HepG2 (cell line): ENCODE measurements around the gene ARHGAP19. TPM values are rescaled to one million over a fixed set of nuclear protein-coding genes. Genes with fewer than 3 reads are reported as not detected.

ENCODE experiments used
- ATAC-seq: fragments of 200-7000 bp; cut with Tn5 transposase; 3 replicates; pipeline ENCODE4 v1.9.1; 2020; ENCODE audit warnings: mild to moderate bottlenecking, moderate library complexity
- BruUV-seq: library from RNA; stranded (reverse); fragments of 400-500 nt; replicated peaks from 2 replicates; lab custom pipeline; 2021; lab: Mats Ljungman, UMichigan
- CTCF ChIA-PET: fragments of 300-600 bp; formaldehyde crosslinking; extraction: SDS; loops from one replicate; lab custom pipeline; 2021; ENCODE audit warnings: low total read pairs, inconsistent platforms, low intra/inter-chr PET ratio; lab: Yijun Ruan, JAX
- POLR2A ChIA-PET: fragments of 350-600 bp; sonication (Branson Sonifier 250); formaldehyde crosslinking; loops from one replicate; lab custom pipeline; 2020; ENCODE audit warnings: antibody characterized with exemption, inconsistent platforms; lab: Yijun Ruan, JAX
- DNase-seq: peaks from one replicate; pipeline ENCODE4 v3.0.0-alpha.2; 2015; ENCODE audit warnings: low spot score
- FAIRE-seq: peaks from 3 replicates; lab custom pipeline; 2011; peaks lifted over from hg19 to GRCh38; lab: Jason Lieb, UNC
- H2AFZ ChIP-seq: one replicate; pipeline ENCODE4 v1.6.1; 2011; ENCODE audit warnings: low read length, inconsistent platforms
- H3K27ac ChIP-seq: fragments of 300-600 bp; 3 replicates; pipeline ENCODE4 v1.8.0; 2011; ENCODE audit warnings: mixed run types, mild to moderate bottlenecking, mixed read lengths, low read length, inconsistent platforms; ENCODE audit not compliant: insufficient read depth; ENCODE audit errors: extremely low read length
- H3K27me3 ChIP-seq, 2 experiments: fragments of 200-600 bp in 1 of 2; 2 replicates in 1 of 2; 3 replicates in 1 of 2; pipeline versions ENCODE4 v1.6.0 to v1.8.0; 2011; ENCODE audit warnings: low read length in 2 of 2, mild to moderate bottlenecking in 2 of 2, moderate library complexity in 2 of 2, inconsistent platforms in 1 of 2; ENCODE audit not compliant: insufficient read depth in 2 of 2, control insufficient read depth in 1 of 2
- H3K36me3 ChIP-seq, 2 experiments: fragments of 200-600 bp in 1 of 2; replicated peaks in 1 of 2; 2 replicates in 1 of 2; 3 replicates in 1 of 2; pipeline versions ENCODE4 v1.5.1 to v1.8.0; 2011; ENCODE audit warnings: low read length in 2 of 2, inconsistent platforms in 1 of 2; ENCODE audit not compliant: insufficient read depth in 2 of 2, control insufficient read depth in 1 of 2
- H3K4me1 ChIP-seq: 2 replicates; pipeline ENCODE4 v1.5.1; 2012; ENCODE audit warnings: low read length, inconsistent platforms; ENCODE audit not compliant: insufficient read depth
- H3K4me2 ChIP-seq: 2 replicates; pipeline ENCODE4 v1.6.0; 2011; ENCODE audit warnings: low read depth, low read length, inconsistent platforms
- H3K4me3 ChIP-seq, 3 experiments: fragments of 200-600 bp in 1 of 3; sonication (generic), shearing (Covaris generic) in 1 of 3; replicated peaks in 1 of 3; 2 replicates each; pipeline ENCODE4 v1.5.1; 2011 to 2016; ENCODE audit warnings: low read length in 3 of 3, inconsistent platforms in 2 of 3, low read depth in 2 of 3, mild to moderate bottlenecking in 2 of 3, control low read depth in 1 of 3, mixed read lengths in 1 of 3; ENCODE audit not compliant: insufficient read depth in 1 of 3
- H3K79me2 ChIP-seq: one replicate; pipeline ENCODE4 v1.6.1; 2011; ENCODE audit warnings: low read length, inconsistent platforms; ENCODE audit not compliant: insufficient read depth
- H3K9ac ChIP-seq: 2 replicates; pipeline ENCODE4 v1.6.0; 2011; ENCODE audit warnings: mild to moderate bottlenecking, low read depth, low read length, inconsistent platforms; ENCODE audit not compliant: insufficient read depth
- H3K9me3 ChIP-seq: 2 replicates; pipeline ENCODE4 v1.5.1; 2012; ENCODE audit warnings: mild to moderate bottlenecking, low read length
- H4K20me1 ChIP-seq: 2 replicates; pipeline ENCODE4 v1.6.0; 2011; ENCODE audit warnings: inconsistent platforms, mild to moderate bottlenecking, low read length, moderate library complexity; ENCODE audit not compliant: insufficient read depth
- CC2D1A ChIP-seq: sonication (generic); formaldehyde crosslinking; IDR thresholded peaks from 2 replicates; pipeline ENCODE4 v1.8.1; 2023; ENCODE audit warnings: mild to moderate bottlenecking, missing genetic modification reagents
- ETV5 ChIP-seq: IDR thresholded peaks from 2 replicates; pipeline ENCODE4 v1.6.1; 2018; ENCODE audit warnings: missing biosample characterization, missing genetic modification reagents, inconsistent platforms, borderline replicate concordance
- FOXO1 ChIP-seq: sonication (generic); formaldehyde crosslinking; IDR thresholded peaks from 2 replicates; pipeline ENCODE4 v1.4.0; 2020; ENCODE audit warnings: missing genetic modification reagents
- IRF9 ChIP-seq: sonication (generic); formaldehyde crosslinking; IDR thresholded peaks from 2 replicates; pipeline ENCODE4 v1.8.0; 2022; ENCODE audit warnings: missing genetic modification reagents, mild to moderate bottlenecking, borderline replicate concordance
- MYC ChIP-seq: sonication (generic); formaldehyde crosslinking; IDR thresholded peaks from 2 replicates; pipeline ENCODE4 v1.9.0; 2021; ENCODE audit warnings: missing genetic modification reagents, borderline replicate concordance
- PAF1 ChIP-seq: IDR thresholded peaks from 2 replicates; pipeline ENCODE4 v1.6.1; 2016; ENCODE audit warnings: missing genetic modification reagents, missing compliant biosample characterization
- ZMAT3 ChIP-seq: sonication (generic); formaldehyde crosslinking; conservative IDR thresholded peaks from 2 replicates; pipeline ENCODE4 v1.7.0; 2021; ENCODE audit warnings: missing genetic modification reagents
- ZNF460 ChIP-seq: sonication (generic); formaldehyde crosslinking; IDR thresholded peaks from 2 replicates; pipeline ENCODE4 v1.5.1; 2020; ENCODE audit warnings: missing genetic modification reagents, mild to moderate bottlenecking, borderline replicate concordance
- ZNF567 ChIP-seq: sonication (generic); formaldehyde crosslinking; IDR thresholded peaks from 2 replicates; pipeline ENCODE4 v1.8.1; 2023; ENCODE audit warnings: mild to moderate bottlenecking, missing genetic modification reagents, borderline replicate concordance
- ZNF749 ChIP-seq: sonication (generic); formaldehyde crosslinking; IDR thresholded peaks from 2 replicates; pipeline ENCODE4 v1.8.0; 2022; ENCODE audit warnings: mild to moderate bottlenecking, missing genetic modification reagents, moderate library complexity, borderline replicate concordance
- WGBS: methylation state at CpG from one replicate; pipeline ENCODE4 v1.1.6; 2017; ENCODE audit warnings: low lambda C conversion rate; 5-methylcytosine and 5-hydroxymethylcytosine counted together
- in situ Hi-C: cut with HindIII; loops from 2 replicates; pipeline ENCODE4 v1.10.0; 2017; ENCODE audit warnings: low pct_unique_long_range_greater_than_20kb; ENCODE audit not compliant: extremely low pct_ligation_motif_present
- intact Hi-C: fragments of 100-400 bp; cut with micrococcal nuclease; formaldehyde crosslinking; loops from one replicate; pipeline ENCODE4 v1.10.0; 2022; ENCODE audit not compliant: unreplicated experiment
- polyA plus RNA-seq, 8 experiments: library from polyadenylated mRNA; depleted of rRNA in 3 of 8; stranded (reverse) in 7 of 8; unstranded in 1 of 8; fragments of >200 nt; fragmentation: Illumina TruSeq in 4 of 8; extraction: Trizol in 4 of 8; gene quantifications; 2 replicates each; pipeline versions ENCODE4 v1.2.1 to v1.2.3, GENCODE V29; 2011 to 2016; ENCODE audit warnings: low read depth in 4 of 8, missing spikeins in 1 of 8, mixed read lengths in 1 of 8; ENCODE audit not compliant: insufficient read depth in 1 of 8
- total RNA-seq, 5 experiments: library from RNA; depleted of rRNA; stranded (reverse); fragments of >200 nt; fragmentation: Illumina TruSeq; extraction: Trizol; gene quantifications; 2 replicates each; pipeline ENCODE4 v1.2.3, GENCODE V29; 2016; ENCODE audit warnings: low read depth in 1 of 5
- TF ChIP-seq, protein P1 (sequence below): sonication (generic); formaldehyde crosslinking; IDR thresholded peaks from 2 replicates; pipeline ENCODE4 v1.4.0; 2020; ENCODE audit warnings: missing genetic modification reagents
- TF ChIP-seq, protein P2 (sequence below): sonication (generic); formaldehyde crosslinking; IDR thresholded peaks from 2 replicates; pipeline ENCODE4 v1.4.0; 2020; ENCODE audit warnings: missing genetic modification reagents
- TF ChIP-seq, protein P3 (sequence below): sonication (generic); formaldehyde crosslinking; IDR thresholded peaks from 2 replicates; pipeline ENCODE4 v1.4.0; 2020; ENCODE audit warnings: mild to moderate bottlenecking, missing genetic modification reagents
- TF ChIP-seq, protein P4 (sequence below): sonication (generic); formaldehyde crosslinking; IDR thresholded peaks from 2 replicates; pipeline ENCODE4 v1.4.0; 2020; ENCODE audit warnings: missing genetic modification reagents
- TF ChIP-seq, protein P5 (sequence below): sonication (generic); formaldehyde crosslinking; IDR thresholded peaks from 2 replicates; pipeline ENCODE4 v1.8.1; 2023; ENCODE audit warnings: mild to moderate bottlenecking, missing genetic modification reagents

ARHGAP19 gene
- total and polyA plus RNA-seq, 2 of the 13 experiments (the other 11 are each of a cell fraction or from before 2014, with no cell fraction given): 7.6 to 10.0 TPM

- Histone ChIP-seq H3K4me2 (no peak overlapping the region), H3K4me3 (no peak overlapping the region), H2AFZ (no peak overlapping the region), H3K27ac (no peak overlapping the region), H3K4me1 (peaks cover 9% of the 10 kb centered on the region), H3K9me3 (no peaks in the 10 kb centered on the region), H3K27me3 (no peaks in the 10 kb centered on the region), H4K20me1 (no peaks in the 10 kb centered on the region), H3K9ac (no peak overlapping the region), H3K36me3 (peaks cover 2 to 8% of the 10 kb centered on the region in 2 experiments; a peak in 1 of 5 replicates), H3K79me2 (no peaks in the 10 kb centered on the region)
- BruUV-seq: no TSS peak
- DNase-seq (no peak), ATAC-seq (no peak), FAIRE-seq (no peak)
- POLR2A ChIA-PET: no interaction called here
- 98% methylated on average over 3 of the region's 3 CpGs for WGBS
- intact Hi-C loops (no loop called here), in situ Hi-C loops (no loop called here)
- CTCF ChIA-PET: no interaction called here
- TF ChIP-seq PAF1 (CRISPR knock-in tag): no peak
- TF ChIP-seq, protein P1, sequence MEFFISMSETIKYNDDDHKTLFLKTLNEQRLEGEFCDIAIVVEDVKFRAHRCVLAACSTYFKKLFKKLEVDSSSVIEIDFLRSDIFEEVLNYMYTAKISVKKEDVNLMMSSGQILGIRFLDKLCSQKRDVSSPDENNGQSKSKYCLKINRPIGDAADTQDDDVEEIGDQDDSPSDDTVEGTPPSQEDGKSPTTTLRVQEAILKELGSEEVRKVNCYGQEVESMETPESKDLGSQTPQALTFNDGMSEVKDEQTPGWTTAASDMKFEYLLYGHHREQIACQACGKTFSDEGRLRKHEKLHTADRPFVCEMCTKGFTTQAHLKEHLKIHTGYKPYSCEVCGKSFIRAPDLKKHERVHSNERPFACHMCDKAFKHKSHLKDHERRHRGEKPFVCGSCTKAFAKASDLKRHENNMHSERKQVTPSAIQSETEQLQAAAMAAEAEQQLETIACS (CRISPR knock-in tag): no peak
- no peak for TF ChIP-seq ZNF567 (CRISPR knock-in tag)
- TF ChIP-seq FOXO1 (CRISPR knock-in tag): no peak
- TF ChIP-seq, protein P2, sequence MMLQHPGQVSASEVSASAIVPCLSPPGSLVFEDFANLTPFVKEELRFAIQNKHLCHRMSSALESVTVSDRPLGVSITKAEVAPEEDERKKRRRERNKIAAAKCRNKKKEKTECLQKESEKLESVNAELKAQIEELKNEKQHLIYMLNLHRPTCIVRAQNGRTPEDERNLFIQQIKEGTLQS (CRISPR knock-in tag): no peak
- TF ChIP-seq, protein P3, sequence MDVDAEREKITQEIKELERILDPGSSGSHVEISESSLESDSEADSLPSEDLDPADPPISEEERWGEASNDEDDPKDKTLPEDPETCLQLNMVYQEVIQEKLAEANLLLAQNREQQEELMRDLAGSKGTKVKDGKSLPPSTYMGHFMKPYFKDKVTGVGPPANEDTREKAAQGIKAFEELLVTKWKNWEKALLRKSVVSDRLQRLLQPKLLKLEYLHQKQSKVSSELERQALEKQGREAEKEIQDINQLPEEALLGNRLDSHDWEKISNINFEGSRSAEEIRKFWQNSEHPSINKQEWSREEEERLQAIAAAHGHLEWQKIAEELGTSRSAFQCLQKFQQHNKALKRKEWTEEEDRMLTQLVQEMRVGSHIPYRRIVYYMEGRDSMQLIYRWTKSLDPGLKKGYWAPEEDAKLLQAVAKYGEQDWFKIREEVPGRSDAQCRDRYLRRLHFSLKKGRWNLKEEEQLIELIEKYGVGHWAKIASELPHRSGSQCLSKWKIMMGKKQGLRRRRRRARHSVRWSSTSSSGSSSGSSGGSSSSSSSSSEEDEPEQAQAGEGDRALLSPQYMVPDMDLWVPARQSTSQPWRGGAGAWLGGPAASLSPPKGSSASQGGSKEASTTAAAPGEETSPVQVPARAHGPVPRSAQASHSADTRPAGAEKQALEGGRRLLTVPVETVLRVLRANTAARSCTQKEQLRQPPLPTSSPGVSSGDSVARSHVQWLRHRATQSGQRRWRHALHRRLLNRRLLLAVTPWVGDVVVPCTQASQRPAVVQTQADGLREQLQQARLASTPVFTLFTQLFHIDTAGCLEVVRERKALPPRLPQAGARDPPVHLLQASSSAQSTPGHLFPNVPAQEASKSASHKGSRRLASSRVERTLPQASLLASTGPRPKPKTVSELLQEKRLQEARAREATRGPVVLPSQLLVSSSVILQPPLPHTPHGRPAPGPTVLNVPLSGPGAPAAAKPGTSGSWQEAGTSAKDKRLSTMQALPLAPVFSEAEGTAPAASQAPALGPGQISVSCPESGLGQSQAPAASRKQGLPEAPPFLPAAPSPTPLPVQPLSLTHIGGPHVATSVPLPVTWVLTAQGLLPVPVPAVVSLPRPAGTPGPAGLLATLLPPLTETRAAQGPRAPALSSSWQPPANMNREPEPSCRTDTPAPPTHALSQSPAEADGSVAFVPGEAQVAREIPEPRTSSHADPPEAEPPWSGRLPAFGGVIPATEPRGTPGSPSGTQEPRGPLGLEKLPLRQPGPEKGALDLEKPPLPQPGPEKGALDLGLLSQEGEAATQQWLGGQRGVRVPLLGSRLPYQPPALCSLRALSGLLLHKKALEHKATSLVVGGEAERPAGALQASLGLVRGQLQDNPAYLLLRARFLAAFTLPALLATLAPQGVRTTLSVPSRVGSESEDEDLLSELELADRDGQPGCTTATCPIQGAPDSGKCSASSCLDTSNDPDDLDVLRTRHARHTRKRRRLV (CRISPR knock-in tag): no peak
- no peak for TF ChIP-seq ZNF749 (CRISPR knock-in tag)
- no peak for TF ChIP-seq ZMAT3 (CRISPR knock-in tag)
- TF ChIP-seq, protein P4, sequence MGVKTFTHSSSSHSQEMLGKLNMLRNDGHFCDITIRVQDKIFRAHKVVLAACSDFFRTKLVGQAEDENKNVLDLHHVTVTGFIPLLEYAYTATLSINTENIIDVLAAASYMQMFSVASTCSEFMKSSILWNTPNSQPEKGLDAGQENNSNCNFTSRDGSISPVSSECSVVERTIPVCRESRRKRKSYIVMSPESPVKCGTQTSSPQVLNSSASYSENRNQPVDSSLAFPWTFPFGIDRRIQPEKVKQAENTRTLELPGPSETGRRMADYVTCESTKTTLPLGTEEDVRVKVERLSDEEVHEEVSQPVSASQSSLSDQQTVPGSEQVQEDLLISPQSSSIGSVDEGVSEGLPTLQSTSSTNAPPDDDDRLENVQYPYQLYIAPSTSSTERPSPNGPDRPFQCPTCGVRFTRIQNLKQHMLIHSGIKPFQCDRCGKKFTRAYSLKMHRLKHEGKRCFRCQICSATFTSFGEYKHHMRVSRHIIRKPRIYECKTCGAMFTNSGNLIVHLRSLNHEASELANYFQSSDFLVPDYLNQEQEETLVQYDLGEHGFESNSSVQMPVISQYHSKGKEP: no peak
- TF ChIP-seq MYC (CRISPR knock-in tag): no peak
- no peak for TF ChIP-seq ETV5 (CRISPR knock-in tag)
- TF ChIP-seq IRF9: no peak
- TF ChIP-seq ZNF460: no peak
- no peak for TF ChIP-seq CC2D1A (CRISPR knock-in tag)
- TF ChIP-seq, protein P5, sequence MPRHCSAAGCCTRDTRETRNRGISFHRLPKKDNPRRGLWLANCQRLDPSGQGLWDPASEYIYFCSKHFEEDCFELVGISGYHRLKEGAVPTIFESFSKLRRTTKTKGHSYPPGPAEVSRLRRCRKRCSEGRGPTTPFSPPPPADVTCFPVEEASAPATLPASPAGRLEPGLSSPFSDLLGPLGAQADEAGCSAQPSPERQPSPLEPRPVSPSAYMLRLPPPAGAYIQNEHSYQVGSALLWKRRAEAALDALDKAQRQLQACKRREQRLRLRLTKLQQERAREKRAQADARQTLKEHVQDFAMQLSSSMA (CRISPR knock-in tag): no peak
These were observed 37.7 kb downstream of the ARHGAP19 start for GRCh38 chr10:97254694-97255093.
